Heart right ventricle (tissue), 16 donors: Measurements from ENCODE around the gene GOLIM4. TPM values are rescaled to one million over a fixed set of nuclear protein-coding genes. Genes with fewer than 3 reads are reported as not detected.
"Not testable (repeated sequence)": the region's sequence is repeated elsewhere in the genome, so short reads cannot be mapped to it uniquely, and the experiment has no call there.

Experiments
- ATAC-seq, 8 donors: fragments of 200-7000 bp; cut with Tn5 transposase; one replicate each; pipeline ENCODE4 v1.9.1; 2020; ENCODE audit warnings: mild to moderate bottlenecking in 8 of 8, moderate library complexity in 8 of 8, moderate number of reproducible peaks in 1 of 8
- DNase-seq, 2 donors: peaks; one replicate each; pipeline ENCODE4 v3.0.0-alpha.2; 2020
- H3K27ac ChIP-seq, 10 donors: fragments of 200-600 bp; sonication (generic) in 2 of 10; one replicate each; pipeline versions ENCODE4 v1.5.0 to v1.8.0; 2020 to 2022; ENCODE audit warnings: mild to moderate bottlenecking in 3 of 10
- H3K27me3 ChIP-seq, 7 donors: fragments of 200-600 bp; one replicate each; pipeline ENCODE4 v1.8.0; 2021 to 2022; ENCODE audit warnings: mild to moderate bottlenecking in 2 of 7
- H3K36me3 ChIP-seq, 9 donors: fragments of 200-600 bp; sonication (generic) in 1 of 9; one replicate each; pipeline versions ENCODE4 v1.5.0 to v1.8.0; 2020 to 2022; ENCODE audit warnings: mild to moderate bottlenecking in 2 of 9
- H3K4me1 ChIP-seq, 9 donors: fragments of 200-600 bp; sonication (generic) in 1 of 9; one replicate each; pipeline versions ENCODE4 v1.5.0 to v1.8.0; 2020 to 2022; ENCODE audit warnings: mild to moderate bottlenecking in 4 of 9
- H3K4me3 ChIP-seq, 10 donors: fragments of 200-600 bp; sonication (generic) in 2 of 10; one replicate each; pipeline versions ENCODE4 v1.5.0 to v1.8.0; 2020 to 2022; ENCODE audit warnings: mild to moderate bottlenecking in 7 of 10, moderate library complexity in 2 of 10
- H3K9me3 ChIP-seq, 11 donors: fragments of 200-600 bp in 10 of 11; sonication (generic) in 2 of 11; one replicate each; pipeline versions ENCODE4 v1.5.0 to v1.8.0; 2013 to 2022; ENCODE audit warnings: mild to moderate bottlenecking in 2 of 11, control low read depth in 1 of 11, moderate library complexity in 1 of 11
- CTCF ChIP-seq, 9 donors: fragments of 200-600 bp; sonication (generic) in 2 of 9; IDR thresholded peaks; one replicate each; pipeline versions ENCODE4 v1.5.0 to v1.8.0; 2021 to 2022; ENCODE audit warnings: antibody characterized with exemption in 9 of 9, mild to moderate bottlenecking in 5 of 9, moderate library complexity in 1 of 9
- WGBS, 2 donors: extraction: QIAGEN DNeasy Blood & Tissue Kit; methylation state at CpG; one replicate each; pipeline ENCODE4 v1.1.7; 2013; ENCODE audit warnings: inconsistent platforms in 1 of 2; 5-methylcytosine and 5-hydroxymethylcytosine counted together
- intact Hi-C, 10 donors: fragments of 100-400 bp; cut with DNase I; formaldehyde crosslinking; loops; one replicate each; pipeline versions ENCODE4 v1.11.1 to v1.14.2; 2022
- polyA plus RNA-seq, 2 donors: library from polyadenylated mRNA; stranded (reverse); fragments of 200-250 nt; gene quantifications; one replicate each; pipeline ENCODE4 v1.2.3, GENCODE V29; 2013
- total RNA-seq, 10 donors: library from RNA; stranded (reverse); fragmentation: NEBNext Ultra II Directional in 3 of 10; extraction: Animal tissue kit (Norgen Biotek cat#: 25700) in 3 of 10; gene quantifications; one replicate each; pipeline versions ENCODE4 v1.2.1 to v1.2.4, GENCODE V29; 2021 to 2023
- donor health status: Arrhythmogenic right ventricular cardiomyopathy.
- donor health status: ischemic (EF 13 %, LVEDD 7.1; RV severe dilation, severe dysfunction).
- donor health status: healthy with polysubstance abuse.
- donor health status: DM: no; HTN: yes; CAD: no.
- donor health status: DM: no; HTN: no; CAD: no.
- donor health status: ischemic (EF 25% LVEDD 6.9; RV normal size, moderate dysfunction).
- donor health status: ischemic (EF 25% LVEDD 5.7; RV mildly dilated, moderate dysfunction).
- donor health status: healthy.
- donor health status: DM: yes; HTN: yes; CAD: no.
- donor health status: Ischemic cardiomyopathy.
- donor health status: ischemic (EF 35%, LVEDD 5.7; RV mildly dilated, moderate dysfunction).
- donor health status: nonischemic (EF 11% LVEDD 7.7; RV severe dilation, severe dysfunction).
- donor health status: DM: yes; HTN: yes; CAD: no.
- donor health status: PGD.
- donor health status: ischemic (EF 29% LVEDD 5.4; RV normal size, mild dysfunction).
- donor health status: nonischemic (EF 23%, LVEDD 6.1; RV moderate dilation, normal function).

Gene GOLIM4
- total and polyA plus RNA-seq, 12 donors = 18.8 to 103 (median 69.8) TPM

GRCh38 chr3:168021737-168022450 lies 73.8 kb downstream of the GOLIM4 start:
- WGBS, 2 donors = 91 to 93% methylated on average over 7 of the region's 7 CpGs
- H3K4me1 ChIP-seq = peaks cover 0 to 29% (median 23%) of the 10 kb centered on the region in 9 donors
- no peak for TF ChIP-seq CTCF (IDR thresholded peaks at IDR 0.05)
- peaks cover 0 to 100% (median 48%) of the 10 kb centered on the region in 9 donors for H3K36me3 ChIP-seq
- no peaks in the 10 kb centered on the region for H3K27me3 ChIP-seq
- no peak overlapping the region for H3K4me3 ChIP-seq
- ATAC-seq (no peak), DNase-seq (no peak)
- no peak overlapping the region for H3K27ac ChIP-seq
- H3K9me3 ChIP-seq = no peaks in the 10 kb centered on the region
- intact Hi-C loops = loop anchor here in 1 of 10 donors (10.0 kb wide), 1 partner anchor 87 kb away; no protein-coding TSS in a partner anchor

- DNase-seq, H3K4me1 ChIP-seq, H3K27me3 ChIP-seq, H3K9me3 ChIP-seq, H3K27ac ChIP-seq, ATAC-seq, intact Hi-C loops, H3K4me3 ChIP-seq: not testable (repeated sequence)
- WGBS, 2 donors = 64 to 93% methylated on average over 3 to 17 of the region's 17 CpGs
- peaks cover 0 to 43% (median 15%) of the 10 kb centered on the region in 9 donors for H3K36me3 ChIP-seq
Observed at GRCh38 chr3:168011280-168011679, 84.4 kb downstream of the GOLIM4 start.

GRCh38 chr3:168006584-168006983 lies 89.1 kb downstream of the GOLIM4 start:
- DNase-seq = no peak
- no peak for TF ChIP-seq CTCF (IDR thresholded peaks at IDR 0.05)
- Histone ChIP-seq H3K36me3 (peaks cover 0 to 37% (median 15%) of the 10 kb centered on the region in 9 donors), H3K27me3 (no peaks in the 10 kb centered on the region), H3K27ac (no peak overlapping the region), H3K4me3 (no peak overlapping the region), H3K4me1 (no peaks in the 10 kb centered on the region), H3K9me3 (peaks cover 0 to 13% (median 0%) of the 10 kb centered on the region in 11 donors)
- no peak for ATAC-seq
- 93 to 97% methylated on average over 2 of the region's 2 CpGs for WGBS, 2 donors
- intact Hi-C loops = no loop called here

GRCh38 chr3:168003911-168004310 lies 91.8 kb downstream of the GOLIM4 start:
- WGBS, 2 donors = 74 to 89% methylated on average over 4 of the region's 4 CpGs
- intact Hi-C loops = no loop called here
- H3K9me3 ChIP-seq = peaks cover 0 to 13% (median 0%) of the 10 kb centered on the region in 11 donors
- ATAC-seq (no peak), DNase-seq (no peak)
- no peaks in the 10 kb centered on the region for H3K27me3 ChIP-seq
- no peaks in the 10 kb centered on the region for H3K4me1 ChIP-seq
- H3K4me3 ChIP-seq = no peak overlapping the region
- TF ChIP-seq CTCF (IDR thresholded peaks at IDR 0.05) = no peak
- H3K27ac ChIP-seq = no peak overlapping the region
- H3K36me3 ChIP-seq = peaks cover 0 to 12% (median under 1%) of the 10 kb centered on the region in 9 donors

GRCh38 chr3:168002786-168003368 lies 92.8 kb downstream of the GOLIM4 start:
- Histone ChIP-seq H3K4me3 (no peak overlapping the region), H3K9me3 (peaks cover 0 to 13% (median 0%) of the 10 kb centered on the region in 11 donors), H3K27me3 (no peaks in the 10 kb centered on the region), H3K36me3 (peaks cover 0 to 2% (median 0%) of the 10 kb centered on the region in 9 donors), H3K4me1 (no peaks in the 10 kb centered on the region), H3K27ac (no peak overlapping the region)
- DNase-seq (no peak), ATAC-seq (no peak)
- 28 to 41% methylated on average over 1 of the region's 1 CpG for WGBS, 2 donors
- TF ChIP-seq CTCF (IDR thresholded peaks at IDR 0.05) = no peak
- intact Hi-C loops = no loop called here
